Stromal cell of bone marrow (primary cell): Measurements from ENCODE around the gene ORAI3.

ENCODE experiments used
- DNase-seq: peaks from one replicate; pipeline ENCODE4 v3.0.0-alpha.2; 2012; ENCODE audit warnings: low read depth

ORAI3 gene

GRCh38 chr16:30948667-30949649, at the start of gene ORAI3:
Gene ORAI3 (plus strand): TSS chr16:30949068. CDS start chr16:30949290, 222 bp downstream.
- peak; percentile 35 for DNase-seq

- DNase-seq, result no peak
Observed at GRCh38 chr16:30899794-30900193, 49.1 kb upstream of the ORAI3 start.

- DNase-seq, result no peak
Observed at GRCh38 chr16:30900588-30900987, 48.3 kb upstream of the ORAI3 start.

GRCh38 chr16:30901201-30902028, 47.5 kb upstream of the ORAI3 start:
- no peak for DNase-seq

GRCh38 chr16:30902029-30902972, 46.6 kb upstream of the ORAI3 start:
- peak; percentile 43 for DNase-seq

GRCh38 chr16:30903002-30903401, 45.9 kb upstream of the ORAI3 start:
- DNase-seq, result no peak

GRCh38 chr16:30903596-30903995, 45.3 kb upstream of the ORAI3 start:
- DNase-seq, result no peak

GRCh38 chr16:30904114-30904780, 44.6 kb upstream of the ORAI3 start:
- DNase-seq, result no peak

- DNase-seq, result no peak
Observed at GRCh38 chr16:30907064-30907463, 41.8 kb upstream of the ORAI3 start.

- no peak for DNase-seq
Observed at GRCh38 chr16:30910427-30911029, 38.3 kb upstream of the ORAI3 start.

- no peak for DNase-seq
Observed at GRCh38 chr16:30912794-30913412, 36.0 kb upstream of the ORAI3 start.

- DNase-seq, result no peak
Observed at GRCh38 chr16:30914830-30915229, 34.0 kb upstream of the ORAI3 start.

GRCh38 chr16:30918614-30919013, 30.3 kb upstream of the ORAI3 start:
- no peak for DNase-seq

GRCh38 chr16:30920891-30921290, 28.0 kb upstream of the ORAI3 start:
- no peak for DNase-seq

GRCh38 chr16:30921459-30921747, 27.5 kb upstream of the ORAI3 start:
- no peak for DNase-seq

- peak; percentile 65 for DNase-seq
Observed at GRCh38 chr16:30921748-30922419, 27.0 kb upstream of the ORAI3 start.

GRCh38 chr16:30922420-30922959, 26.4 kb upstream of the ORAI3 start:
- peak; percentile 99 for DNase-seq

GRCh38 chr16:30922960-30923535, 25.8 kb upstream of the ORAI3 start:
- DNase-seq, result peak; percentile 100

- DNase-seq, result no peak
Observed at GRCh38 chr16:30923554-30924075, 25.3 kb upstream of the ORAI3 start, which contains the start of gene FBXL19. Gene FBXL19 (plus strand): TSS chr16:30923572. CDS start chr16:30925755, 2,183 bp downstream.
